GM18517 (cell line): ENCODE data around the gene TEAD1.
"Not testable (repeated sequence)": the region's sequence is repeated elsewhere in the genome, so short reads cannot be mapped to it uniquely, and the experiment has no call there.

Experiments used
- ATAC-seq: cut with Tn5 transposase; IDR thresholded peaks from one replicate; pipeline ENCODE4 v1.9.1; 2021; ENCODE audit warnings: mild to moderate bottlenecking, moderate library complexity; ENCODE audit not compliant: unreplicated experiment

The TEAD1 gene

GRCh38 chr11:12733091-12733490 lies 58.9 kb downstream of the TEAD1 start:
- ATAC-seq = no peak

- no peak for ATAC-seq
Measured at GRCh38 chr11:12734625-12735024, 60.4 kb downstream of the TEAD1 start.

- no peak for ATAC-seq
Measured at GRCh38 chr11:12735262-12735661, 61.0 kb downstream of the TEAD1 start.

GRCh38 chr11:12737024-12737423 lies 62.8 kb downstream of the TEAD1 start:
- no peak for ATAC-seq

- ATAC-seq = no peak
Measured at GRCh38 chr11:12741671-12742216, 67.5 kb downstream of the TEAD1 start.

GRCh38 chr11:12743834-12744449 lies 69.7 kb downstream of the TEAD1 start:
- no peak for ATAC-seq

GRCh38 chr11:12744826-12745502 lies 70.7 kb downstream of the TEAD1 start:
- ATAC-seq = no peak

- no peak for ATAC-seq
Measured at GRCh38 chr11:12745787-12746186, 71.6 kb downstream of the TEAD1 start.

- ATAC-seq = no peak
Measured at GRCh38 chr11:12746593-12747097, 72.4 kb downstream of the TEAD1 start.

- ATAC-seq = no peak
Measured at GRCh38 chr11:12748561-12748960, 74.3 kb downstream of the TEAD1 start.

GRCh38 chr11:12749442-12749841 lies 75.2 kb downstream of the TEAD1 start:
- ATAC-seq = no peak

- no peak for ATAC-seq
Measured at GRCh38 chr11:12750181-12750580, 76.0 kb downstream of the TEAD1 start.

GRCh38 chr11:12752868-12753524 lies 78.8 kb downstream of the TEAD1 start:
- no peak for ATAC-seq

GRCh38 chr11:12754021-12754420 lies 79.8 kb downstream of the TEAD1 start:
- ATAC-seq = no peak

GRCh38 chr11:12754582-12755234 lies 80.5 kb downstream of the TEAD1 start:
- ATAC-seq = no peak

GRCh38 chr11:12755510-12756453 lies 81.6 kb downstream of the TEAD1 start:
- no peak for ATAC-seq

GRCh38 chr11:12756454-12756806 lies 82.2 kb downstream of the TEAD1 start:
- no peak for ATAC-seq

- ATAC-seq = no peak
Measured at GRCh38 chr11:12756867-12757266, 82.6 kb downstream of the TEAD1 start.

- no peak for ATAC-seq
Measured at GRCh38 chr11:12757416-12757815, 83.2 kb downstream of the TEAD1 start.

GRCh38 chr11:12758117-12758516 lies 83.9 kb downstream of the TEAD1 start:
- ATAC-seq = not testable (repeated sequence)
